HUES64 (cell line): ENCODE data around the gene MARK4.

Experiments used
- H3K27ac ChIP-seq: 2 replicates; pipeline ENCODE4 v1.7.0; 2013; ENCODE audit warnings: low read depth, low read length, inconsistent platforms
- H3K27me3 ChIP-seq: 2 replicates; pipeline ENCODE4 v1.6.1; 2013; ENCODE audit warnings: mild to moderate bottlenecking, low read length; ENCODE audit not compliant: insufficient read depth
- H3K36me3 ChIP-seq: 2 replicates; pipeline ENCODE4 v1.6.1; 2013; ENCODE audit warnings: mild to moderate bottlenecking, low read length; ENCODE audit not compliant: insufficient read depth
- H3K4me1 ChIP-seq: 2 replicates; pipeline ENCODE4 v1.6.1; 2013; ENCODE audit warnings: mild to moderate bottlenecking, low read length, moderate library complexity; ENCODE audit not compliant: insufficient read depth
- H3K4me3 ChIP-seq: 2 replicates; pipeline ENCODE4 v1.5.1; 2013; ENCODE audit warnings: mild to moderate bottlenecking, low read length, moderate library complexity
- H3K9ac ChIP-seq: 2 replicates; pipeline ENCODE4 v1.6.1; 2013; ENCODE audit warnings: mild to moderate bottlenecking, low read depth, low read length
- H3K9me3 ChIP-seq: 2 replicates; pipeline ENCODE4 v1.6.1; 2013; ENCODE audit warnings: low read depth, low read length; ENCODE audit not compliant: insufficient read depth
- WGBS: fragments of 150-250, 120-280 bp; methylation state at CpG from one replicate; pipeline ENCODE4 v1.1.7; 2013; ENCODE audit warnings: missing lambda C conversion rate; 5-methylcytosine and 5-hydroxymethylcytosine counted together

The MARK4 gene

GRCh38 chr19:45352062-45352461 is 101.0 kb downstream of the MARK4 start:
- no peak overlapping the region for H3K4me3 ChIP-seq
- no peak overlapping the region for H3K27ac ChIP-seq
- no peak overlapping the region for H3K9ac ChIP-seq
- peaks cover 76% of the 10 kb centered on the region for H3K36me3 ChIP-seq
- no peaks in the 10 kb centered on the region for H3K4me1 ChIP-seq
- H3K27me3 ChIP-seq, result no peaks in the 10 kb centered on the region
- 91% methylated on average over 15 of the region's 15 CpGs for WGBS
- no peaks in the 10 kb centered on the region for H3K9me3 ChIP-seq

- Histone ChIP-seq H3K4me1 (no peaks in the 10 kb centered on the region), H3K27ac (no peak overlapping the region), H3K27me3 (no peaks in the 10 kb centered on the region), H3K4me3 (no peak overlapping the region), H3K9ac (no peak overlapping the region), H3K36me3 (peaks cover 81% of the 10 kb centered on the region), H3K9me3 (no peaks in the 10 kb centered on the region)
- 97% methylated on average over 20 of the region's 20 CpGs for whole genome bisulfite sequencing
These were observed 101.4 kb downstream of the MARK4 start for GRCh38 chr19:45352471-45352870.

- H3K4me3 ChIP-seq, result no peak overlapping the region
- no peaks in the 10 kb centered on the region for H3K4me1 ChIP-seq
- no peaks in the 10 kb centered on the region for H3K9me3 ChIP-seq
- no peak overlapping the region for H3K9ac ChIP-seq
- 95% methylated on average over 19 of the region's 20 CpGs for WGBS
- peaks cover 87% of the 10 kb centered on the region for H3K36me3 ChIP-seq
- no peak overlapping the region for H3K27ac ChIP-seq
- H3K27me3 ChIP-seq, result no peaks in the 10 kb centered on the region
These were observed 102.1 kb downstream of the MARK4 start for GRCh38 chr19:45352914-45353796.

- no peaks in the 10 kb centered on the region for H3K9me3 ChIP-seq
- WGBS, result 91% methylated on average over 11 of the region's 11 CpGs
- H3K9ac ChIP-seq, result no peak overlapping the region
- peaks cover 97% of the 10 kb centered on the region for H3K36me3 ChIP-seq
- no peak overlapping the region for H3K4me3 ChIP-seq
- H3K4me1 ChIP-seq, result no peaks in the 10 kb centered on the region
- no peaks in the 10 kb centered on the region for H3K27me3 ChIP-seq
- H3K27ac ChIP-seq, result no peak overlapping the region
These were observed 103.3 kb downstream of the MARK4 start for GRCh38 chr19:45354241-45354842.
